HAP-1 (cell line): ENCODE data around the gene MFSD12.
"Not testable (repeated sequence)": the region's sequence is repeated elsewhere in the genome, so short reads cannot be mapped to it uniquely, and the experiment has no call there.

ENCODE experiments used
- DNase-seq, 2 experiments: peaks; one replicate each; pipeline ENCODE4 v3.0.0-alpha.2; 2016 to 2020; ENCODE audit warnings: low spot score in 2 of 2
- H3K27me3 ChIP-seq: fragments of 250-450 bp; sonication (Bioruptor Pico); 2 replicates; pipeline ENCODE4 v1.5.1; 2020; ENCODE audit warnings: low read depth, mild to moderate bottlenecking, moderate library complexity
- H3K36me3 ChIP-seq: fragments of 250-450 bp; sonication (Bioruptor Pico); replicated peaks from 2 replicates; pipeline ENCODE4 v1.5.1; 2020; ENCODE audit warnings: mild to moderate bottlenecking
- H3K4me1 ChIP-seq: fragments of 250-450 bp; sonication (Bioruptor Pico); 2 replicates; pipeline ENCODE4 v1.5.1; 2020; ENCODE audit warnings: mild to moderate bottlenecking
- H3K4me3 ChIP-seq: fragments of 250-450 bp; sonication (Bioruptor Pico); 2 replicates; pipeline ENCODE4 v1.5.1; 2020; ENCODE audit warnings: mild to moderate bottlenecking, moderate library complexity
- H3K9me3 ChIP-seq: fragments of 250-450 bp; sonication (Bioruptor Pico); 2 replicates; pipeline ENCODE4 v1.5.1; 2020; ENCODE audit warnings: mild to moderate bottlenecking, moderate library complexity
- in situ Hi-C: fragments of 300-500 bp; cut with MboI; formaldehyde crosslinking; loops from 3 replicates; pipeline ENCODE4 v1.14.3; 2020; ENCODE audit warnings: low sequenced_read_pairs, inconsistent platforms, mixed read lengths

MFSD12 gene

DNA sequence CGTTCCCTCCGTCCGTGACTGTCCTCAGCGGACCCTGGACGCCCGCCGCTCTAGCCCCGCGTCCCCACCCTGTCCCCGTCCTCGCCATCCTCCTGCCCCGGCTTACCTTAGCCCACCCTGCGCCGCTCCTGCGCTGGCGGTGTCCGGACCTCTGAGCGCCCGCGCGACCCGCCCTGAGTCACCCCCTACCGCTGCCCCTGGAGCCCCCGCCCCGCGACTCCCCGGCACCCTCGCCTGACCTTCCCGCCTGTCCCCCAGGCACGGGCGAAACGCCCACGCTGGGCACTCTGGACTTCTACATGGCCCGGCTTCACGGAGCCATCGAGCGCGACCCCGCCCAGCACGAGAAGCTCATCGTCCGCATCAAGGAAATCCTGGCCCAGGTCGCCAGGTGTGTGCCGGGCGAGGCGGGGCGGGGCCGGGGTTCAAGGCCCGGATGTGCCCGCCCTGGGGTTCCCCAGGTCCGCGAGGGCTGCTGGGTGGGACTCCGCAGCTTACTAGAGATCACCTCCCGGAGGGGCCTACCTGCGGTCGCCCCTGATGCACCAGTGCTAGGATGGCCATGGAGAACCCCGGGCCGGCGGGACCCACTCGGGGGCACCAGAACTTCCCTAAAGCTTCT lies 20.4 kb upstream of the MFSD12 start:
- Histone ChIP-seq H3K27me3 (no peaks in the 10 kb centered on the region), H3K4me3 (no peak overlapping the region)
- in situ Hi-C loops, result no loop called here

DNA sequence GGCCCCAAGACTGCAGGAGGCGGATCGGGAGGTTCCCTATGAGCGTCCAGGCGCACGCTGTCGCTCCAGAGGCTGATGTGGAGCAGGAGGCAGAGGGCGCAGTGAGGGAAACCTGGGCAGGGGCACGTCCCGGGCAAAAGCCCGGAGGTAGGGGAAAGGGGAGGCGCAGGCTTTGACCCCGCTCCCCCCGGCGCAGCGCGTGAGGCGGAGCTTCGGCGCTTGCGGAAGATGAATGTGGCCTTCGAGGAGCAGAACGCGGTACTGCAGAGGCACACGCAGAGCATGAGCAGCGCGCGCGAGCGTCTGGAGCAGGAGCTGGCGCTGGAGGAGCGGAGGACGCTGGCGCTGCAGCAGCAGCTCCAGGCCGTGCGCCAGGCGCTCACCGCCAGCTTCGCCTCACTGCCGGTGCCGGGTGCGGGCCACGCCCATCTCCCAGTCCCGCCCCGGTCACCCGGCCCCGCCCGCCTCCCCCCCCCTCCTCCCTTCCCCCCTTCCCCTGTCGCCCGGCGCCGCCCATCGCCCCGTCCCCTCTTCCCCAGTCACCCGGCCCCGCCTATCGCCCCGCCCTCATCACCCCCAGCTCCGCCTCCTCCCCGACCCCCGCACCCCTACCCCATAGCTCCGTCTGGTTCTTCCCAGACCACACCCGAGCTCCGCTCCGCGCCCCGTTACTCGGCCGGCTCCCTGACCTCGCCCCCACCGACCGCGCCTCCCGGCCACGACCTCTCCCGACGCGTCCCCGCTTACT lies 19.5 kb upstream of the MFSD12 start:
- H3K36me3 ChIP-seq, result peaks cover 22% of the 10 kb centered on the region
- H3K9me3 ChIP-seq, result no peaks in the 10 kb centered on the region
- H3K27me3 ChIP-seq, result no peaks in the 10 kb centered on the region
- H3K4me3 ChIP-seq, result no peak overlapping the region
- H3K4me1 ChIP-seq, result peaks cover 4% of the 10 kb centered on the region
- in situ Hi-C loops, result no loop called here
- DNase-seq, result peak in 1 of 2 experiments; percentile 32

More for the DNA sequence above, 20.4 kb upstream of the MFSD12 start:
- Histone ChIP-seq H3K36me3 (peaks cover 22% of the 10 kb centered on the region), H3K9me3 (no peaks in the 10 kb centered on the region), H3K4me1 (no peaks in the 10 kb centered on the region)
- DNase-seq, result no peak

DNA sequence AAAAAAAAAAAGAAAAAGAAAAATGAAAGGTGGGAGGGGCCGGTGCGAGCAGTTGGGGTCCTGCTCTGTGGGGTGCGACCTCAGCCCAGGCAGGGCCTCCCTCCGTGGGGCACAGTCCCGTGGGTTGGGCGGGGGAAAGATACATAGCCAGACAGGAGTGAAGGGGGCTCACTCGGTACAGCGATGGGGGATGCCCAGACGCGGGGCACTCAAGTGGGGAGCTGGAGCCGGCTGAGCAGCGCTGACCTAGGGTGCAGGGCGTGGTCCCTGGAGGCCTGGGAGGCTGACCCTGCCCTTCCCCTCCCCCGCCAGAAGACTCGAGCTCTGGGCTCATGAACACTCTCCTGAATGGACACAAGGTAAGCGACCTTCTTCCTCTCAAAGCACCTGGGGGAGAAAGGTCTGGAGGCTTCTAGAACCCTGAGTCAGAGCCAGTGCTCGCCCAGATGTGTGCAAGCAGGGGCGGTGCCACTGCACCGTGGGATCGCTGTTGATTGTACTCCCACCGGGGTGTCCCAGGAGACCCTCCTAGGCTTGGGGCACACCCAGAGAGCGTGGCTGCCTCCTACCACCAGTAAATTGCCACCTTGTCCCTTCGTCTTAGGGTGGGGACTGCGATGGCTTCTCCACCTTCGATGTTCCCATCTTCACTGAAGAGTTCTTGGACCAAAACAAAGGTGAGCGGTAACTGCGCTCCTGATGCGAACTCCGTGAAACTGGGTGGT lies 18.7 kb upstream of the MFSD12 start:
- Histone ChIP-seq H3K36me3 (peaks cover 22% of the 10 kb centered on the region), H3K4me1 (peaks cover 4% of the 10 kb centered on the region), H3K27me3 (no peaks in the 10 kb centered on the region), H3K4me3 (no peak overlapping the region), H3K9me3 (no peaks in the 10 kb centered on the region)
- in situ Hi-C loops, result no loop called here
- DNase-seq, result no peak

DNA sequence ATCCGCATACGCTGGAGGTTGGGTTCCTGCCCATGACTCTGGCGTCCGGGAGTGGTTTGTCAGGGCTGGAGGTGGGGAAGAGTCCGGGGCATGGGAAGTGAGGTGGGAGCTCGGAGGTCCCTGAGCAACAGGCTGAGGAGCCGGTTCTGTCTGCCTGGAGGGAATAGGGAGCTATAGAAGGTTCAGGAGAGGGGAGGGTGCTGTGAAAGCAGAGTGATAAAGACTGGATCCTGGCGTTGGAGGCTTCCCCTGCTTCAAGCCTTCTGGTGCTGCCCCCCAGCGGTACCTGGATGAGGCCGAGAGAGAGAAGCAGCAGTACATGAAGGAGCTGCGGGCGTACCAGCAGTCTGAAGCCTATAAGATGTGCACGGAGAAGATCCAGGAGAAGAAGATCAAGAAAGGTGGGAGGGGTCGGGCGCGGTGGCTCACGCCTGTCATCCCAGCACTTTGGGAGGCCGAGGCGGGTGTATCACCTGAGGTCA lies 17.9 kb upstream of the MFSD12 start:
- no peaks in the 10 kb centered on the region for H3K9me3 ChIP-seq
- peak; percentile 10 to 72 for DNase-seq
- no peaks in the 10 kb centered on the region for H3K27me3 ChIP-seq
- in situ Hi-C loops, result no loop called here
- peaks cover 22% of the 10 kb centered on the region for H3K36me3 ChIP-seq
- H3K4me3 ChIP-seq, result no peak overlapping the region
- peaks cover 4% of the 10 kb centered on the region for H3K4me1 ChIP-seq

DNA sequence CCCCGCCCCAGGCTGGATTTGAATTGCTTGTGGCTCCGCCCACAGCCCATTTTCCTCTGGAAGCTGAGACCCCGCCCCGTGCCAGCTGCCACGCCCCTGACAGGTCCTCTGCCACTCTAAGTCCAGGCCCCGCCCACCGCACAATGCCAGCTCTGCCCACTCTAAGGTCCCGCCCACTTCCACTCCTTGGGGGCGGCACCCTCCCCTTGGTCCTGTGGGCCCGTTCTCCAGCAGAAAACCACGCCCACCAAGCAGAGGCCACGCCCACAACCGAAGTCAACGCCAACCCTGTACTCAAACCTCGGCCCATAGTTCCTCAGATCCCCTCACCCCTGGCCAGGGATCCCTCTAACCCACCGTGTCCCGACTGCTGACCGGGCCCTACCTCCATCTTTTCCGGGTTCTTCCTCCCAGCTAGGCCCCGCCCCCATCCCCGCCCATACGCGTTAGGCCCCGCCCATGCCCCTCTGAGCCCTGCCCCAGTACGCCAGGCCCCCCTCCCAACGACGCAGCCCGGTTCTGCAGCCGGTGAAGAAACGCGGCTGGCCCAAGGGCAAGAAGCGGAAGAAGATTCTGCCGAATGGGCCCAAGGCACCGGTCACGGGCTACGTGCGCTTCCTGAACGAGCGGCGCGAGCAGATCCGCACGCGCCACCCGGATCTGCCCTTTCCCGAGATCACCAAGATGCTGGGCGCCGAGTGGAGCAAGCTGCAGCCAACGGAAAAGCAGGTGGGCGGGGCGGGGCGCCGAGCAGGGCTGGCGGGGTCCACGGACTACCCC lies 16.7 kb upstream of the MFSD12 start:
- in situ Hi-C loops, result no loop called here
- Histone ChIP-seq H3K9me3 (no peaks in the 10 kb centered on the region), H3K4me3 (peak overlapping the region; percentile 91), H3K36me3 (peaks cover 22% of the 10 kb centered on the region), H3K27me3 (no peaks in the 10 kb centered on the region), H3K4me1 (peaks cover 4% of the 10 kb centered on the region)
- DNase-seq, result peak; percentile 93 to 100

DNA sequence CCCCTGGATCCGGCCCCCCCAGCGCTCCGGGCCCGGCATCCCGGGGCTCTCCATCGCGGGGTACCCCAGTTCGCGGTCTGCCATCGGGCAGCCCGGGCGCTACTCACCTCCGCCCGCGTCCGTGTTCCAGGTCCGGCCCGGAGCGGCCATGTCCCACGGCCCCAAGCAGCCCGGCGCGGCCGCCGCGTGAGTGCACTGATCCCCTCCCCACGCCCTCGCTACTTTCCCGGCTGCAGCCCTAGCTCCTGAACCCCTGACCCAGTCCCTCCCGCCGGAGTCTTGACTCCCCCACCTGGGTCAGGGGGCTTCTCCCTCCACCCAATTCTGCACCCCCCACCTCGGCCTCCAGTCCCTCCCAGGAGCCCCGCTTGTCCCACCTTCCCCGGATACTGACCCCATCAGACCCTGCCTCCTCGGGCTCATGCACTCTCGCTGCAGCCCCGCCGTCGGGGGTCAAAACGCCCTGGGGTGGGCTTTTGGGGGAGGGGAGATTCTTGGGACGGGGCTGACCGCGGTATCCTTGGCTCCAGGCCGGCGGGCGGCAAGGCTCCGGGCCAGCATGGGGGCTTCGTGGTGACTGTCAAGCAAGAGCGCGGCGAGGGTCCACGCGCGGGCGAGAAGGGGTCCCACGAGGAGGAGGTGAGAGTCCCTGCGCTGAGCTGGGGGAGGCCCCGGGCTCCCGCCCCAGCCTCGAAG lies 15.9 kb upstream of the MFSD12 start:
- H3K27me3 ChIP-seq, result no peaks in the 10 kb centered on the region
- peak overlapping the region; percentile 91 for H3K4me3 ChIP-seq
- no peaks in the 10 kb centered on the region for H3K9me3 ChIP-seq
- H3K36me3 ChIP-seq, result peaks cover 22% of the 10 kb centered on the region
- H3K4me1 ChIP-seq, result peaks cover 4% of the 10 kb centered on the region
- in situ Hi-C loops, result no loop called here
- DNase-seq, result peak in 1 of 2 experiments; percentile 49

DNA sequence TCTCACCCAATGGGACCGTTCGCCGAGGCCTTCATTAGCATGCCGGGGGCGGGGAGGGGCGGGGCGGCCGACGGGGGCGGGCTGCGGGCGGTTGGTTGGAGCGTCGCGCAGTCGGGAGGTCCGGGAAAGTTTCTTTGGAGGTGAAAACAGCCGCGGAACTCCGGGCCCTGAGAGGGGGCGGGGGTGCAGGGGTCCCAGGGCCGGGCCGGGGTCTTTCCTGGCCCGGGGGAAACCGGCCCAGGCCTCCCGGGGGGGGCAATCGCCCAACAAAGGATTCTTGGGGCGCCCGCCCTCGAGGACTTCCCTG lies 15.4 kb upstream of the MFSD12 start, which contains the start of gene HMG20B:
TSS of gene HMG20B (plus strand) at position 90 of the 307 bp plus-strand sequence. CDS start 366 bp downstream, outside the sequence.
- DNase-seq, result no peak
- in situ Hi-C loops, result no loop called here
- Histone ChIP-seq H3K4me3 (peak within 1 kb of the TSS; percentile 91), H3K9me3 (no peaks in the 10 kb centered on the region), H3K4me1 (peaks cover 4% of the 10 kb centered on the region), H3K36me3 (peaks cover 22% of the 10 kb centered on the region), H3K27me3 (no peaks in the 10 kb centered on the region)

DNA sequence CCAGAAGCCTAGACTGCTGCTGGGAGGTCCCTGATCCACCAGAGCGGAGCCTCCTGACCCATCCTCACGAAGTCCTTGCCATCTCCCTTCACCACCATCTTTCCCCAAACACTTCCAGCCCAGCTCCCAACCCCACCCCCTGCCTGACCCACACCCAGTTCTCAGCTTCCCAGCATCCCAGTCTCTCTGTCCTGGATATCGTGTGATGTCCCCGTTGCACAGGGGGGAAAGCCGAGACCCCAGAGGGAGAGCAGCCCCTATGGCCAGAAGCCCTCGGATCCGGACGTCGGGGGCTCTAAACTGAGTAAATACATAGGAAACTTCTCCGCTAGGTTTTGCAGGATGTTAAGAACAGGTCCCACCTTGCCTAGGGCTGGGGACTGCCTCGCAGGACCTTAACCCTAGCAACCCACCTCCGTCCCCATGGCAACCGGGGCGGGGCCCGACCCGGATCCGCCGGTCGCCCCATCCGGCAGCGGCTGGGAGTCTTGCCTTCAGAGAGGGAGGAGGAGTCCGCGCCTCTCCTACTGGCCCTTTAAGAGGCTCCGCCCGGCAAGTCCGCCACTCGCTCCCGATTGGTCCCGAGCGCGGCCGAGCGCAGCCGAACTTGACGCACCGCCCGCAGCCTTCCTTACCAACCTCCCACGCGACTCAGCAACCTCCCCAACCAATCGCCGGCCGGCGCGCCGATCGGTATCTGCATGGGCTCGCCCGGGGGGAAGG lies 14.9 kb upstream of the MFSD12 start:
- Histone ChIP-seq H3K4me3 (peak overlapping the region; percentile 91), H3K36me3 (peaks cover 22% of the 10 kb centered on the region), H3K4me1 (peaks cover 4% of the 10 kb centered on the region), H3K9me3 (no peaks in the 10 kb centered on the region), H3K27me3 (no peaks in the 10 kb centered on the region)
- in situ Hi-C loops, result no loop called here
- DNase-seq, result peak; percentile 99 to 100

DNA sequence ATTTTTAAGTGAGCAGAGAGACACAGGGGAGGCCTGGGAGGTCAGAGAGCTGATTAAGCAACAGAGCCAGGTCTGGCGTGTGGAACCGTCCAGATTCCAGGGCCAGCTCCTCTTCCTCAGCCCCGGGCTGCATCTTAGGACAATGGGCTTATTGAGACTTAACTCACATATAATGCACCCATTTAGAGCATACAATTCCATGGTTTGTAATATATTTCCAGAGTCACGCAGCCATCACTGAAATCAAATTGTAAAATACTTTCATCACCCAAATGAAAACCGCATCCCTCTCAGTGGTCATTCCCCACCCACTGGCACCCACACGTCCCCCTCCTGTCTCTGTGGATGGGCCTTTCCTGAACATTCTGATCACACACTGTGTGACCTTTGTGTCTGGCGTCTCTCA lies 13.2 kb upstream of the MFSD12 start:
- H3K4me3 ChIP-seq, result no peak overlapping the region

DNA sequence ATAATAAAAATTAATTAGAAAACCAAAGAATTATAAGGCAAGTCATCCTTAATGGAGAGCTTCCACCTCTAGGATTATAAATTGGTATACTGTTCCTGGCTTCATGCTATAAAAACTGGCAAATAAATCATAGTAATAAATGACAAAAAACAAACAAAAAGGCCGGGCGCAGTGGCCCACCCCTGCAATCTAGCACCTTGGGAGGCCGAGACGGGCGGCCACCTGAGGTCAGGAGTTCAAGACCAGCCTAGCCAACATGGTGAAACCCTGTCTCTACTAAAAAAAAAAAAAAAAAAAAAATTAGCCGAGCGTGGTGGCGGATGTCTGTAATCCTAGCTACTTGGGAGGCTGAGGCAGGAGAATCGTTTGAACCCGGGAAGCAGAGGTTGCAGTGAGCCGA lies 12.7 kb upstream of the MFSD12 start:
- DNase-seq, H3K36me3 ChIP-seq, H3K4me3 ChIP-seq, H3K27me3 ChIP-seq, H3K4me1 ChIP-seq, in situ Hi-C loops, H3K9me3 ChIP-seq: not testable (repeated sequence)

More for the DNA sequence above, 13.2 kb upstream of the MFSD12 start:
- Histone ChIP-seq H3K9me3 (no peaks in the 10 kb centered on the region), H3K36me3 (peaks cover 14% of the 10 kb centered on the region), H3K27me3 (no peaks in the 10 kb centered on the region), H3K4me1 (peaks cover 4% of the 10 kb centered on the region)
- in situ Hi-C loops, result no loop called here
- no peak for DNase-seq

DNA sequence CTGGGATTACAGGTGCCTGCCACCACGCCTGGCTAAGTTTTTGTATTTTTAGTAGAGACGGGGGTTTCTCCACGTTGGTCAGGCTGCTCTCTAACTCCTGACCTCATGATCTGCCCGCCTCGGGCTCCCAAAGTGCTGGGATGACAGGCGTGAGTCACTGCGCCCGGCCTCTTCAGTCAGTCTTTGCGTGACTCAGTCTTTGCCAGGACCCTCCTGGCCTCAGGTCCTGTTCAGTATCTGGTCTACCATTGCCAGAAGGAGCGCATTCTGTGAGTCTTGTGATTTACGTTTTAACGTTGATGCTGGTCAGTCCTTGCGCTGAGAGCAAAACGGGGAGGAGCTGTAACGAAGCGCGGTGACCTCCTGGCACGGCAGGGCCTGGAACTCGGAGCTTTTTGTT lies 7.8 kb upstream of the MFSD12 start:
- in situ Hi-C loops, result no loop called here
- DNase-seq, result no peak
- Histone ChIP-seq H3K4me1 (no peaks in the 10 kb centered on the region), H3K36me3 (no peaks in the 10 kb centered on the region), H3K9me3 (no peaks in the 10 kb centered on the region), H3K4me3 (no peak overlapping the region), H3K27me3 (no peaks in the 10 kb centered on the region)

DNA sequence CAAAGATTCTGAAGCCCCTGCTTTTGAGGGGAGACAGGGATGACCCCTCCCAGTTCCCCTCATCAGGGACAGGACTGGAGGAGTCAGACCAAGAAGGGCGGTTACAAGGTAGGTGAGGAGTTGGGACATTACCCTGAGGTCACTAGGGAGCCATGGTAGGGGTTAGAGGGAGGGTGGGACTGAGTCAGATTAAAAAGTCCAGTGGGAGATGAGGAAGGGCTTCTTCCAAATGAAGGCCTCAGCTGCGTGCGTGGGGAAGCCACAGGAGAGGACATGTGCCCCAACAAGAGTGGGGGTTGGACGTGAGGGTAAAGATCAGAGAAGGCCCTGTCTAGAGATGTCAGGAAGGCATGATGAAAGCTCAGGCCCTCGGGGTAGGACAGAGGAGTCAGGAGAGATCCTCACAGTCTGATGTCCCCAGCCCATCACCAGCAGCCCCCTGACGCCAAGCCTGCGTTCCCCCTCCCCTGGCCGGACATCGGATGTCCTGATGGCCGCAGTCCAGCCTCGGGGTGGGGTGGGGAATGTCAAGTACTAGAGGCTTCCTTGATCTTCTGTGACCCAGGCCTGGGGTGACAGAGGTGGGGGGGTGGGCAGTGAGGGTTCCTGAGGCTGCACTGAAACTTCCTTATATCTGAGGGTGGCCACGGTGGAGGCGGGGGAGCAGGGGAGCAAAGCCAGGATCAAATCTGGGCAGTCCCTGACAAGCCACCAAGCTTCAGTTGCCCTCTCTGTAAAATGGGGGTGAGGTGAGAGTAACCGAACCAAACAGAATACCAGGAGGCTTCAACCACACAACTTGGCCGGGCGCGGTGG lies 6.5 kb upstream of the MFSD12 start:
- DNase-seq, result no peak
- Histone ChIP-seq H3K36me3 (no peaks in the 10 kb centered on the region), H3K4me3 (no peak overlapping the region), H3K9me3 (no peaks in the 10 kb centered on the region), H3K27me3 (no peaks in the 10 kb centered on the region), H3K4me1 (no peaks in the 10 kb centered on the region)
- in situ Hi-C loops, result no loop called here
